ENCODE data around the gene IFT27.

DNA sequence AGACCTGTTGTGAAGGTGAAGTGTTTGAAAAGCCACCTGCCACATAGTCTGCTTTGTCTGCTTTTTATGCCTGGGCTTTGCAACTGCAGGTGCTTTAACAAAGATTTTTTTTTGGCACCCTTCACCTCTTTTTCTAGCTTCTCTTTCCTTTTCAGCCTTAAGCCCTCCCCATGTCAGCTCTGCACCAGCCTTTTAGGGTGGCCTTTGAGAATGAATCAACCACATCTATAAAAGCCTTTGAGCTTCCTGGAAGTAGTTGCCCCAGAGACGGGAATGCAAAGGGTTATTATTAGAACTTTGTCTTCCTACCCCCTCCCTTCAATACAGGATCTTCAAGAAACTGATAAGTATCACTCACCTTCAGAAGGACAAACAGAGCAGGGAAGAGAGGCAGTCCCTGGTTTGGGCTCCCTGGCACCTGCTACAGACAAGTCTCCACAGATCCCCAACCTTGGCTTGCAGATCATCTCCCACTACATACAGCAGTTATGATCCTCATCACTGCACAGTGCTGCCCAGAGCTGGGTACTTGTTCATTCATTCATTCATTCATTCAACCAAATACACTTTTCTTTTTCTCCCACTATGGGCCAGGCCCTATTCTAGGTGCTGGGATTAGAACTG lies 32.9 kb upstream of the IFT27 start:
- TF ChIP-seq EP300 (conservative IDR thresholded peaks at IDR 0.05; ENCODE audit: poor library complexity, severe bottlenecking) (no peak), EZH2 (IDR thresholded peaks at IDR 0.05; ENCODE audit: borderline replicate concordance, insufficient read depth, low read length, poor library complexity, severe bottlenecking) (no peak), RAD21 (conservative IDR thresholded peaks at IDR 0.05) (no peak), MXI1 (conservative IDR thresholded peaks at IDR 0.05; ENCODE audit: poor library complexity, severe bottlenecking) (no peak), SMC3 (conservative IDR thresholded peaks at IDR 0.05; ENCODE audit: poor library complexity) (no peak), TAF1 (IDR thresholded peaks at IDR 0.05; ENCODE audit: low read depth) (no peak), POLR2AphosphoS5 (IDR thresholded peaks at IDR 0.05) (no peak)
- TF ChIP-seq, protein P1, sequence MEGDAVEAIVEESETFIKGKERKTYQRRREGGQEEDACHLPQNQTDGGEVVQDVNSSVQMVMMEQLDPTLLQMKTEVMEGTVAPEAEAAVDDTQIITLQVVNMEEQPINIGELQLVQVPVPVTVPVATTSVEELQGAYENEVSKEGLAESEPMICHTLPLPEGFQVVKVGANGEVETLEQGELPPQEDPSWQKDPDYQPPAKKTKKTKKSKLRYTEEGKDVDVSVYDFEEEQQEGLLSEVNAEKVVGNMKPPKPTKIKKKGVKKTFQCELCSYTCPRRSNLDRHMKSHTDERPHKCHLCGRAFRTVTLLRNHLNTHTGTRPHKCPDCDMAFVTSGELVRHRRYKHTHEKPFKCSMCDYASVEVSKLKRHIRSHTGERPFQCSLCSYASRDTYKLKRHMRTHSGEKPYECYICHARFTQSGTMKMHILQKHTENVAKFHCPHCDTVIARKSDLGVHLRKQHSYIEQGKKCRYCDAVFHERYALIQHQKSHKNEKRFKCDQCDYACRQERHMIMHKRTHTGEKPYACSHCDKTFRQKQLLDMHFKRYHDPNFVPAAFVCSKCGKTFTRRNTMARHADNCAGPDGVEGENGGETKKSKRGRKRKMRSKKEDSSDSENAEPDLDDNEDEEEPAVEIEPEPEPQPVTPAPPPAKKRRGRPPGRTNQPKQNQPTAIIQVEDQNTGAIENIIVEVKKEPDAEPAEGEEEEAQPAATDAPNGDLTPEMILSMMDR (IDR thresholded peaks at IDR 0.05; ENCODE audit: poor library complexity, severe bottlenecking): no peak
- TF ChIP-seq, protein P2, sequence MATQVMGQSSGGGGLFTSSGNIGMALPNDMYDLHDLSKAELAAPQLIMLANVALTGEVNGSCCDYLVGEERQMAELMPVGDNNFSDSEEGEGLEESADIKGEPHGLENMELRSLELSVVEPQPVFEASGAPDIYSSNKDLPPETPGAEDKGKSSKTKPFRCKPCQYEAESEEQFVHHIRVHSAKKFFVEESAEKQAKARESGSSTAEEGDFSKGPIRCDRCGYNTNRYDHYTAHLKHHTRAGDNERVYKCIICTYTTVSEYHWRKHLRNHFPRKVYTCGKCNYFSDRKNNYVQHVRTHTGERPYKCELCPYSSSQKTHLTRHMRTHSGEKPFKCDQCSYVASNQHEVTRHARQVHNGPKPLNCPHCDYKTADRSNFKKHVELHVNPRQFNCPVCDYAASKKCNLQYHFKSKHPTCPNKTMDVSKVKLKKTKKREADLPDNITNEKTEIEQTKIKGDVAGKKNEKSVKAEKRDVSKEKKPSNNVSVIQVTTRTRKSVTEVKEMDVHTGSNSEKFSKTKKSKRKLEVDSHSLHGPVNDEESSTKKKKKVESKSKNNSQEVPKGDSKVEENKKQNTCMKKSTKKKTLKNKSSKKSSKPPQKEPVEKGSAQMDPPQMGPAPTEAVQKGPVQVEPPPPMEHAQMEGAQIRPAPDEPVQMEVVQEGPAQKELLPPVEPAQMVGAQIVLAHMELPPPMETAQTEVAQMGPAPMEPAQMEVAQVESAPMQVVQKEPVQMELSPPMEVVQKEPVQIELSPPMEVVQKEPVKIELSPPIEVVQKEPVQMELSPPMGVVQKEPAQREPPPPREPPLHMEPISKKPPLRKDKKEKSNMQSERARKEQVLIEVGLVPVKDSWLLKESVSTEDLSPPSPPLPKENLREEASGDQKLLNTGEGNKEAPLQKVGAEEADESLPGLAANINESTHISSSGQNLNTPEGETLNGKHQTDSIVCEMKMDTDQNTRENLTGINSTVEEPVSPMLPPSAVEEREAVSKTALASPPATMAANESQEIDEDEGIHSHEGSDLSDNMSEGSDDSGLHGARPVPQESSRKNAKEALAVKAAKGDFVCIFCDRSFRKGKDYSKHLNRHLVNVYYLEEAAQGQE (IDR thresholded peaks at IDR 0.05; ENCODE audit: borderline replicate concordance): no peak
